OCI-LY1 (cell line): ENCODE data around the gene TMEM207.
"Not testable (repeated sequence)": the region's sequence is repeated elsewhere in the genome, so short reads cannot be mapped to it uniquely, and the experiment has no call there.

Experiments used
- EZH2 ChIP-seq: fragments of 200-600 bp; sonication (generic), shearing (Covaris generic); IDR thresholded peaks from 2 replicates; pipeline ENCODE4 v1.8.0; 2017; ENCODE audit warnings: borderline replicate concordance, mixed run types, mild to moderate bottlenecking, antibody characterized with exemption, low read length, moderate library complexity, mixed read lengths
- TF ChIP-seq, protein P1 (sequence below): fragments of 200-600 bp; sonication (generic), shearing (Covaris generic); IDR thresholded peaks from 2 replicates; pipeline ENCODE4 v1.5.1; 2017; ENCODE audit warnings: mild to moderate bottlenecking, antibody characterized with exemption, low read length, moderate library complexity, mixed read lengths

DNA sequence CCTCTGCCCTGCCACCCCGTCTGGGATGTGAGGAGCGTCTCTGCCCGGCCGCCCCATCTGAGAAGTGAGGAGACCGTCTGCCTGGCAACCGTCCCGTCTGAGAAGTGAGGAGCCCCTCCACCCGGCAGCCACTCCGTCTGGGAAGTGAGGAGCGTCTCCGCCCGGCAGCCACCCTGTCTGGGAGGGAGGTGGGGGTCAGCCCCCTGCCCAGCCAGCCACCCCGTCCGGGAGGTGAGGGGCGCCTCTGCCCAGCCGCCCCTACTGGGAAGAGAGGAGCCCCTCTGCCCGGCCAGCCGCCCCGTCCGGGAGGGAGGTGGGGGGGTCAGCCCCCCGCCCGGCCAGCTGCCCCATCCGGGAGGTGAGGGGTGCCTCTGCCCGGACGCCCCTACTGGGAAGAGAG is 23.6 kb upstream of the TMEM207 start:
- TF ChIP-seq, protein P1, sequence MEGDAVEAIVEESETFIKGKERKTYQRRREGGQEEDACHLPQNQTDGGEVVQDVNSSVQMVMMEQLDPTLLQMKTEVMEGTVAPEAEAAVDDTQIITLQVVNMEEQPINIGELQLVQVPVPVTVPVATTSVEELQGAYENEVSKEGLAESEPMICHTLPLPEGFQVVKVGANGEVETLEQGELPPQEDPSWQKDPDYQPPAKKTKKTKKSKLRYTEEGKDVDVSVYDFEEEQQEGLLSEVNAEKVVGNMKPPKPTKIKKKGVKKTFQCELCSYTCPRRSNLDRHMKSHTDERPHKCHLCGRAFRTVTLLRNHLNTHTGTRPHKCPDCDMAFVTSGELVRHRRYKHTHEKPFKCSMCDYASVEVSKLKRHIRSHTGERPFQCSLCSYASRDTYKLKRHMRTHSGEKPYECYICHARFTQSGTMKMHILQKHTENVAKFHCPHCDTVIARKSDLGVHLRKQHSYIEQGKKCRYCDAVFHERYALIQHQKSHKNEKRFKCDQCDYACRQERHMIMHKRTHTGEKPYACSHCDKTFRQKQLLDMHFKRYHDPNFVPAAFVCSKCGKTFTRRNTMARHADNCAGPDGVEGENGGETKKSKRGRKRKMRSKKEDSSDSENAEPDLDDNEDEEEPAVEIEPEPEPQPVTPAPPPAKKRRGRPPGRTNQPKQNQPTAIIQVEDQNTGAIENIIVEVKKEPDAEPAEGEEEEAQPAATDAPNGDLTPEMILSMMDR, result not testable (repeated sequence)
- TF ChIP-seq EZH2, result not testable (repeated sequence)
